Stimulated activated CD8-positive, alpha-beta memory T cell treated with anti-CD3 and anti-CD28 coated beads, Interleukin-7, amount 100 ng/mL, for 4 hours (primary cell): ENCODE data around the gene CIROP.

Experiments used
- DNase-seq, 2 donors: peaks; one replicate each; pipeline ENCODE4 v3.0.0-alpha.2; 2020; ENCODE audit warnings: low read depth in 2 of 2

CIROP gene

GRCh38 chr14:23051141-23052057 lies 53.4 kb downstream of the CIROP start:
- no peak for DNase-seq
